OCI-M2 (cell line): Measurements from ENCODE around the gene OR6S1.
"Not testable (repeated sequence)": the region's sequence is repeated elsewhere in the genome, so short reads cannot be mapped to it uniquely, and the experiment has no call there.

ENCODE experiments used
- DNase-seq: peaks from one replicate; lab custom pipeline; 2025; ENCODE audit not compliant: unreplicated experiment; lab: John Stamatoyannopoulos, UW

OR6S1 gene

DNA sequence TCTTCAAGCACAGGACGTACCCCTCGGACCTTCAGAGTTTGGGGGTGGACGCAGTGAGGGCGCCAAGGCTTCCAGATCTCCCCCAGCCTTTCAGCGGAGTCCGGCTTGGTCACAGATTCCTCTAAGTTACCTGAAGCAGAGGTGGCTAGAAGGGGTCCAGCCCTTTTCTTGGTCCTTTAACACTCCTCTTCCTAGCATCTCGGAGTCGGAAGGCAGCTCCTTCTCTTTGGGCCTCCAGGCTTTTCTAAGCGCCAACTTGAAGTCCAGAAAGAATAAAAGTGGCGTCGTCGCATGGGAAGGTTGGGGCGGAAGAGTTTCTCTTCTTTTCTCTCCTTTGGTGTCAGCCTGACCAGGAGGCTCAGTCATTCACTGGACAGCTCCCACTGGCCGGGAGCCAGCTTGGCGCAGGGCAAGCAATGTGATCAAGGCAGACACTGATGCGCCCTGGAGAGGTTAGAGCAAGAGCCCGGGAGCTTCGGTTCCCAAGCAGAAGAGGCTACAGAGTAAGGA lies 9.6 kb downstream of the OR6S1 start:
- DNase-seq = no peak

DNA sequence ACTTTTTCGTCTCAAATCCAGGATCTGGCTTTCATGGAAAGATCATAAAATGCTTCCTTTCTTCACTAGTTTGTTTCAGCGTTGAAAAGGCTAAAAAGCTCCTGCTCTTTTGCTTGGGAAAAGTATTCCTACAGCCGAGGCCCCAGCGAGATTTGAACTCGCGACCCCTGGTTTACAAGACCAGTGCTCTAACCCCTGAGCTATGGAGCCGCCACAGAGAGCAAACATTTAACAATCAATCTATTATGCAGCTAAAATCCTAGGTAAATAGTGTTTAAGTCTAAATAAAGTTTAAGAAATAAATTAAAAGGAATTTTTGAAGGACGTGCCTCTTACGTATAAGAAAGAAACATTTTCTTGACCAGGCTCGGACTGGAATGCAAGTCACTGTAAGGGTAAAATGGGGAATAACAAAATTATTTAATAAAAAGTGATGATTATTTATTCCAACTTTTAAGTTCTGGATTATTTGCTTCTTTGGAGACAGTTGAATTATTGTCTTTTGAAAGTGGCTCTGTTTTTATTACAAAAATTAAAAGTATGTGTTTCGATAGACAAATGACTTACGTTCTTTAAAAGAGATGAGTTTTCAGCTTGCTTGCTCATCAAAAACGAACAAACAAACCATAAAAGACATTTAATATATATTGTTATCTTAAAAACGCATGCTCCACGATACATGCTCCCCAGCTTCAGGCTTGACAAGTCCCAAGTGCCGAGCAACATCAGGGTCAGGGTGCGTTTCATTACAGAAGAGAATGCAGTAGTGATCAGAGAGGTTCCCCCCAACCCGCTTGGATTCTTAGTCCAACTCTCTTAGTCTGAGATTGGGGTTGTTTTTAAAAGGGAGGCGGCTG lies 10.2 kb downstream of the OR6S1 start:
- DNase-seq = no peak

GRCh38 chr14:20630340-20631022 lies 11.0 kb downstream of the OR6S1 start:
- no peak for DNase-seq

GRCh38 chr14:20628063-20628854 lies 13.2 kb downstream of the OR6S1 start:
- no peak for DNase-seq

DNA sequence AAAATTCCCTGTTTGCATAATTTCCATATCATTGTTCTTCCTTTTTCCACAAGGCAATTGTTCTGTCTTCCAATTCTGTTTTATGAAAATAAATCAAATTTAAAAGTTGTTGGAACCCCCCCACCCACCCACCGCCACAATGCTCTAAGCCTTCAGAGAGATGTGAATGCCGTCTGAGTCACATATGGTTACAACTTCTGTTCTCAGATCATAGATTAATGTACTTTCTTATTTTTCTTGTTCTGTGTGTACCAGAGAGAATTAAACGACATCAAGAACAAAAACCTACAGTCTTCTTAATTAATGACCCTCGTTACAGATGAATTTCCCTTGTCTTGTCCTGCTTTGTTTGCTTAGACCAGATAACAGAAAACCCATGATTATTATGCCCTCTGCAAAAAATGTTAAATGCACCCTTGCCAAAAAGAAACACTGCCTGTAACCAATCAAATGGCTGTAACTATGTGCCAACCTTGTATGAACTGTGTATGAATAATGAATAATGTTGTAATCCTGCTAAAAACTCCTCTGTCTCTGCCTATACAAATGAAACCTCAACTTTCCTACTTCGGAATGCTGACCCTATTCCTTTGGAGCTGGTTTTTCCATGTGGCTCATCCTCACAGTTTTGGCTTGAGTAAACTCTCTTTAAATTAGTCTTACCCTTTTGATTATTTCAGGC lies 14.0 kb downstream of the OR6S1 start:
- DNase-seq = no peak

DNA sequence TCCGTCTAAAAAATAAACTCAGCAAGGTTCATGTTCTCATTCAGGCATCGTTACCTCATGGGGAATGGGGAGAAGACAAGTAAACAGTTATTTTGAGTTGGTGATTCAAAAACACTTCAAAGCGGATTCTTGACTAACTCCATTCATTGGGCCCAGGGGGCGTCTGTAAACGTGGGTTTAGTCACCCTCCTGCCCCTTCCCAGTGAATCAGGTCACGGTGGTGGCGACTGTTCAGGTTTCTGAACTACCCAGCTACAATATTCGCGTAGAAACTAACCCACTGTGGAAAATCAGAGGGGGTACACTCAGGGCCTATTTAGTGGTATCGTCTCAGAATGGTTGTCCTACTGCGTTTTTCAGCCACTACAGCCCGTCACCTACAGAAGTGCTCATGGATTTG lies 15.2 kb downstream of the OR6S1 start:
- DNase-seq = no peak

DNA sequence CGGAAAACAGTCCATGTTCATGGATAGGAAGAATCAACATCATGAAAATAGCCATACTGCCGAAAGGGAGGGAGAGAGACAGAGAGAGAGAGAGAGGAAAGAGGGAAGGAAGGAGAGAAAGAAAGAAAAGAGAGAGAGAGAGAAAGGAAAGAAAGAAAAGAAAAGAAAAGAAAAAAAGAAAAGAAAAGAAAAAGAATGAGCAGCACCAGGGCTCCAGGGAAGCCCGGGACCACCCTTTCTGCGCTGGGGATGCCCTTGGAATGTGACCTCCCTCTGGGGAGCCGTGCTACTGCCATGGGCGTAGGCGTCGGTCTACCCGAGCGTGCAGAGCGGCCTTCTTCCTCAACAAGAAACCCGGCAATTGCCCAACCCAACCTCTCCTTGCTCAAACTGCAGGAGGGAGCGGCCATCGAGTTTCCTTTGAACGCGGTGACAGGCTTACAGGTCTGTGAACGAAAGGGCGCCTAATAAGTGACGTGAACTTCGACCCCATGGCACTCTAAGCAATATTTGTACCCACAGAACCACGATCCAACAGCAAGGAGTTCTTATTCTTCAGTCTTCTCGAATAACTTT lies 16.9 kb downstream of the OR6S1 start:
- DNase-seq = peak; percentile 41

DNA sequence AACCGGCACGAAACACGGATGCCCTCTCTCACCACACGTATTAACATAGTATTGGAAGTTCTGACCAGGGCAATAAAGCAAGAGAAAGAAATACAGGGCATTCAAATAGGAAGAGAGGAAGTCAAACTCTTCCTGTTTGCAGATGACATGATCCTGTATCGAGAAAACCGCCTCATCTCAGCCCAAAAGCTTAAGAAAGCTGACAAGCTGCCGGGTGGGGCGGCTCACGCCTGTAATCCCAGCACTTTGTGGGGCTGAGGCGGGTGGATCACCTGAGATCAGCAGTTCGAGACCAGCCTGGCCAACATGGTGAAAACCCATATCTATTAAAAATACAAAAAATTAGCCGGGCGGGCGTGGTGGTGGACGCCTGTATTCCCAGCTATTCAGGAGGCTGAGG lies 17.7 kb downstream of the OR6S1 start:
- no peak for DNase-seq

GRCh38 chr14:20622816-20623291 lies 18.6 kb downstream of the OR6S1 start:
- DNase-seq = no peak

DNA sequence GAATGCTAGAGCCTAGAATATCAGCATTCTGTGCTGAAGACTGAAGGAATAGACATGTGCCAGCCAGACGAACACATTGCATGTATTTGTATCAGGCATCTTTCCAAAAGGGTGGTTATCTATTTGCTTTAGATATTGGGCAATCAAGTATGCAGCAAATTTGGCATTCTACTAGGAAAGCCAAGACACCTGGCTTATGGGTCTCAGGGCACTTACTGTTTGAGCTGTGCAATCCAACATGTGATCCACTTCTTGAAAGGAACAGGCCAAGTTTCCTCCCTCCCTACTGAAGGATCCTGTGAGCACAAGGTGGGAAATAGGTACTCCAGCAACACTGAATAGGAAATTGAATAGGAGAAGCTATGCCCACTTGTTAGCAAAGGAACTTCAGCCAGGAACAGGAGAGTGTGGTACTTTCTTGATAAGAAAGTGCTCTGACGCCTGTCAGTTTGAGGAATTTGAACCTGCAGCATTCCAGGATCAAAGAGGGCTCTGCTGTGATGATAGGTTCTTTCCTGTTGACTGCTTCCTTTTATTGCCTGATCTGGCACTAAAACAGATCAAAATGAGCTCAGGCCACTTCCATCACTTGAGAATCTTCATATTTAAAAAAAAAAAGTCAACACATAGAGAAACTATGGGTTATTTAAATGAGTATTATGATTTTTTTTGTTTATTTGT lies 20.6 kb downstream of the OR6S1 start:
- DNase-seq = no peak

GRCh38 chr14:20619688-20620087 lies 21.8 kb downstream of the OR6S1 start:
- not testable (repeated sequence) for DNase-seq

- no peak for DNase-seq
Measured at GRCh38 chr14:20618271-20618749, 23.2 kb downstream of the OR6S1 start.

DNA sequence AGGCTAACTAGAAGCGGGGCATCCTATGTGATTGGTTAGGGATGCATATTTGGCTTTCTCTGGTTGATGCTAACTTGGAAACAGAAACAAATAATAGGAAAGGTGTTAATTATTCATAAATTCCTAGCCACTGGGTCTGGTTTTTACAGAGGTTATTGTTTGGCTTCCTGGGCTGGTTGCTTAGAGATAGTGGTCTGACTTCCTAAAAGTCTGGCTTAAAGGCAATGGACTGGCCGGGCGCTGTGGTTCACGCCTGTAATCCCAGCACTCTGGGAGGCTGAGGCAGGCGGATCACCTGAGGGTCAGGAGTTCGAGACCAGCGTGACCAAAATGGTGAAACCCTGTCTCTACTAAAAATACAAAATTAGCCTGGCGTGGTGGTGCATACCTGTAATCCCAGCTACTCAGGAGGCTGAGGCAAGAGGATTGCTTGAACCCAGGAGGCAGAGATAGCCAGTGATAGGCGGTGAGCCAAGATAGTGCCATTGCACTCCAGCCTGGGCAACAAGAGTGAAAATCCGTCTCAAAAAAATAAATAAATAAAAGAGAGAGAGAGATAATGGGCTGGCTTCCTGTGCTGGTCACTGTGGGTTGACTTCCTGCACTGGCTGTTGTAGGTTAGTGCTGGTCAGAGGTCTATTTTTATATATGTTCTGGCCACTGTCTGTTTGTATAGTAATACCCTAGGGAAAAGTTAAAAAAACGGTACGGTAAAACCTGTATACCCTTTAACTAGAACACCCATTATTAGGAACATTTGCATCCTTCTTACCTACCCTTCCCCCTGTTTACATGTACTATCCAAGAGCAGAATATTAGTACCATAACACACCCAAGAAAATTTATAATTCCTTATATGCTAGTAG lies 24.1 kb downstream of the OR6S1 start:
- DNase-seq = no peak

GRCh38 chr14:20615996-20616395 lies 25.5 kb downstream of the OR6S1 start:
- no peak for DNase-seq

DNA sequence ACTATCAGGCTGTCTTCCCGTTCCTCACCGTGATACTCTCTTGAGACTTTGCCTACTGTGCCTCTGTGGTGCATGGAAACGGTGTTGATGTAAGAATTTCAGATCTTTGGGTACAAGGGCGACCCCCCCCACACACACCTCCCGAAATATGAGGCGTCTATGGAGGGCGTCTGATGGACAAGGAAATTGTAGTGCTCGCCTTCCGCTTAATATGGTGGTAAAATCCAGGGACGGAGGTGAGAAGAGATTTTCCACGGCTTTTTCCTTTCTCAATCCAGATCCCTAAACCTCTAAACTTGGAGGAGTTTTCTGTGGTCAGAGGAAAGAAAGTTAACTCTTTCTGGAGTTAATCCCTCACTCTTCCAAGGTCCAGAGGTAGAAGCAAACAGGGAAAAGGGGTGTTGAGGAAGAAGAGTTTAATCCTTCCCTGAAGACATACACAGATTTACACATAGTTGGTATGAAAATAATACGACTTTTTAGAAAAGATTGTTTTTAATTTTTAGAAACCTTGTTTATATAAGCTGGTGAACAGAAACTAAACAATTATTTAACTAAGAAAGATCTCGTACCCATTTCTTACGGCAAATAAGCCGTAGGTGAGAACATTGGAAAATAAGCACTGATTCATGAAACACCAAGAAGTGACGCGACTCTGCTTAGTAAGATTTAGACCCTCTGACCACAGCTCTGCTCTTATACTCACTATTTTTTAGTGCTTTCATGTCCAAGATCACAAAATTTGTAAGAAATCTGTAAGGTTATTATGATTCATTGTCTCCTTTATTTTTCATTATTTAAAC lies 27.3 kb downstream of the OR6S1 start:
- no peak for DNase-seq

DNA sequence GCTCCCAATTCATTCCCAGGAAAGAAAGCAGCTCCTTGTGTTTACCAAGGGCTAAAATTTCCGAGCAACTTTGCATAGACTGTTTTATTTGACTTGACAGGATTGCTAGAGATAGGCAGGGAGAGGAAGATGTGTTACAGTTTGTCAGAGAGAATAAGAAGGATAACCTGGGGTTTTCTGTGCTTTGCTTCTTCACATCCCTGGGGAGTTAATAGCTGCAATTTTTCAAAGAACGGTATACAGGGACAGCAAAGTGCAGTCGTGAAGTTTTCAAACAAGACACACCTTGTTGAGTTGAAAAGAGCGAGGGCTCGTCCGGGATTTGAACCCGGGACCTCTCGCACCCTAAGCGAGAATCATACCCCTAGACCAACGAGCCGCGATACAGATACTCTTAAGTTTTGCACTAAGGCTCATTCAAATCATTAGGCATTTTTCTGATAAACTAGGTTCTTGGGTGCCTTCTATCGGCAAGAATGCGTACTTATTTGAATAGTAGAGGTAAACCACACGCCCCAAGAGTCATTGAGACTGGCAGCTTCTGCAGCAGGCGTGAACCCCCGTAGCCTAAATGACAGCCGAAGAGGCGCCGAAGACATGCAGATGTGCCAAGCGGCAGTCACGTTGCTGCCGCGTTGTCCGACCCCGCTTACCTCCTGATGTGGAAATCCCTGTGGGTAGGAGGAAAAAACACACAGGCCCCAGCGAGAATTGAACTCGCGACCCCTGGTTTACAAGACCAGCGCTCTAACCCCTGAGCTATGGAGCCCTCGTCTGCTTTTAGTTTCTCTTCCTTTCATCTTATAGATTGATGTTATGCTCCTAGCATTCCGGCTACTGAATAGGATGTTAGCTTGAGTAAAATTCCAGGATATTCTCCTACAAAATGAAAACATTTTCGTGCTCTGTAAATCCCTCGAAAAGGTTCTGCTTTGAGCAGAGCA lies 28.1 kb downstream of the OR6S1 start:
- peak; percentile 97 for DNase-seq

GRCh38 chr14:20612403-20612802 lies 29.1 kb downstream of the OR6S1 start:
- DNase-seq = no peak
